OCI-LY3 (cell line): ENCODE results near the gene NPRL2.

Experiments used
- H2AFZ ChIP-seq: fragments of 200-600, 300-600 bp; shearing (Covaris generic); 2 replicates; pipeline ENCODE4 v1.6.0; 2014; ENCODE audit warnings: antibody characterized with exemption, low read depth, low read length
- H3K27ac ChIP-seq: fragments of 200-600, 300-600 bp; sonication (generic); 2 replicates; pipeline ENCODE4 v1.5.1; 2014; ENCODE audit warnings: mild to moderate bottlenecking, low read length, moderate library complexity, mixed read lengths
- H3K27me3 ChIP-seq: fragments of 200-600, 300-600 bp; sonication (generic); 2 replicates; pipeline ENCODE4 v1.6.1; 2014; ENCODE audit warnings: low read depth, low read length, mixed read lengths
- H3K36me3 ChIP-seq: fragments of 200-600, 300-600 bp; sonication (generic); replicated peaks from 2 replicates; pipeline ENCODE3; 2014; ENCODE audit warnings: low read depth, low read length, mixed read lengths
- H3K4me1 ChIP-seq: fragments of 300-600, 200-600 bp; sonication (generic); 2 replicates; pipeline ENCODE4 v1.6.1; 2014; ENCODE audit warnings: low read length, mixed read lengths
- H3K4me2 ChIP-seq: fragments of 200-600, 300-600 bp; sonication (generic); 2 replicates; pipeline ENCODE4 v1.6.1; 2014; ENCODE audit warnings: low read length, mixed read lengths
- H3K4me3 ChIP-seq: fragments of 300-600, 200-600 bp; sonication (generic); 2 replicates; pipeline ENCODE4 v1.5.1; 2014; ENCODE audit warnings: antibody characterized with exemption, mild to moderate bottlenecking, low read length, moderate library complexity
- H3K79me2 ChIP-seq: fragments of 300-600, 200-600 bp; shearing (Covaris generic); 2 replicates; pipeline ENCODE4 v1.6.1; 2014; ENCODE audit warnings: mild to moderate bottlenecking, low read length, mixed read lengths
- H3K9ac ChIP-seq: fragments of 300-600, 200-600 bp; shearing (Covaris generic); 2 replicates; pipeline ENCODE4 v1.6.0; 2014; ENCODE audit warnings: mild to moderate bottlenecking, low read length, moderate library complexity
- H3K9me3 ChIP-seq: fragments of 200-600, 300-600 bp; shearing (Covaris generic); 2 replicates; pipeline ENCODE4 v1.6.1; 2014; ENCODE audit warnings: low read length, mixed read lengths; ENCODE audit not compliant: insufficient read depth
- H4K20me1 ChIP-seq: fragments of 200-600, 300-600 bp; sonication (generic); 2 replicates; pipeline ENCODE4 v1.6.1; 2016; ENCODE audit warnings: low read length, mixed read lengths; ENCODE audit not compliant: insufficient read depth
- CTCF ChIP-seq: fragments of 200-600, 300-600 bp; sonication (generic); IDR thresholded peaks from 2 replicates; pipeline ENCODE4 v1.5.1; 2014; ENCODE audit warnings: antibody characterized with exemption, low read length, low read depth
- EZH2phosphoT487 ChIP-seq: fragments of 200-600 bp; shearing (Covaris generic); IDR thresholded peaks from 2 replicates; pipeline ENCODE4 v1.6.1; 2018; ENCODE audit warnings: antibody characterized with exemption, mixed run types, low read depth

The NPRL2 gene

GRCh38 chr3:50319181-50319893, 31.2 kb downstream of the NPRL2 start:
- TF ChIP-seq EZH2phosphoT487 (no peak), CTCF (no peak)
- Histone ChIP-seq H3K9me3 (no peaks in the 10 kb centered on the region), H3K27me3 (no peaks in the 10 kb centered on the region), H3K9ac (no peak overlapping the region), H3K27ac (no peak overlapping the region), H3K4me3 (no peak overlapping the region), H3K36me3 (peaks cover 24% of the 10 kb centered on the region), H2AFZ (no peak overlapping the region), H4K20me1 (no peaks in the 10 kb centered on the region), H3K79me2 (peaks cover 19% of the 10 kb centered on the region), H3K4me2 (no peak overlapping the region), H3K4me1 (peaks cover 31% of the 10 kb centered on the region)

GRCh38 chr3:50318615-50319014, 32.0 kb downstream of the NPRL2 start:
- H3K9ac ChIP-seq: no peak overlapping the region
- H3K36me3 ChIP-seq: peaks cover 21% of the 10 kb centered on the region
- no peak overlapping the region for H3K4me2 ChIP-seq
- H3K27ac ChIP-seq: no peak overlapping the region
- H3K4me3 ChIP-seq: no peak overlapping the region
- no peaks in the 10 kb centered on the region for H4K20me1 ChIP-seq
- TF ChIP-seq EZH2phosphoT487: no peak
- no peak for TF ChIP-seq CTCF
- no peaks in the 10 kb centered on the region for H3K9me3 ChIP-seq
- H2AFZ ChIP-seq: no peak overlapping the region
- no peaks in the 10 kb centered on the region for H3K27me3 ChIP-seq
- peaks cover 31% of the 10 kb centered on the region for H3K4me1 ChIP-seq
- peaks cover 19% of the 10 kb centered on the region for H3K79me2 ChIP-seq

GRCh38 chr3:50318163-50318562, 32.4 kb downstream of the NPRL2 start:
- H3K36me3 ChIP-seq: peaks cover 21% of the 10 kb centered on the region
- no peak overlapping the region for H3K27ac ChIP-seq
- H3K4me2 ChIP-seq: no peak overlapping the region
- peaks cover 30% of the 10 kb centered on the region for H3K4me1 ChIP-seq
- TF ChIP-seq CTCF (no peak), EZH2phosphoT487 (no peak)
- no peak overlapping the region for H3K9ac ChIP-seq
- no peak overlapping the region for H2AFZ ChIP-seq
- no peaks in the 10 kb centered on the region for H3K27me3 ChIP-seq
- no peaks in the 10 kb centered on the region for H3K9me3 ChIP-seq
- no peaks in the 10 kb centered on the region for H4K20me1 ChIP-seq
- no peak overlapping the region for H3K4me3 ChIP-seq
- H3K79me2 ChIP-seq: peaks cover 19% of the 10 kb centered on the region

- Histone ChIP-seq H3K9me3 (no peaks in the 10 kb centered on the region), H3K4me3 (no peak overlapping the region), H3K27me3 (no peaks in the 10 kb centered on the region), H3K4me2 (no peak overlapping the region), H3K79me2 (peaks cover 19% of the 10 kb centered on the region), H4K20me1 (no peaks in the 10 kb centered on the region), H3K4me1 (peaks cover 21% of the 10 kb centered on the region), H3K36me3 (peaks cover 21% of the 10 kb centered on the region), H3K27ac (no peak overlapping the region), H3K9ac (no peak overlapping the region), H2AFZ (no peak overlapping the region)
- TF ChIP-seq CTCF (no peak), EZH2phosphoT487 (no peak)
Observed at GRCh38 chr3:50317300-50317699, 33.3 kb downstream of the NPRL2 start.
